H1 (cell line): ENCODE data around the gene C12orf75. TPM values are rescaled to one million over a fixed set of nuclear protein-coding genes. Genes with fewer than 3 reads are reported as not detected.

Source experiments
- CTCF ChIA-PET: fragments of 300-600 bp; sonication (Branson Sonifier 250); formaldehyde crosslinking; loops from one replicate; lab custom pipeline; 2021; ENCODE audit not compliant: partially characterized antibody; lab: Charles Lee
- POLR2A ChIA-PET: fragments of 300-600 bp; sonication (Branson Sonifier 250); formaldehyde crosslinking; loops from one replicate; lab custom pipeline; 2021; ENCODE audit warnings: inconsistent platforms; ENCODE audit not compliant: partially characterized antibody; lab: Charles Lee
- DNase-seq, 2 experiments: peaks; one replicate each; pipeline versions ENCODE4 v3.0.0 to v3.0.0-alpha.2; 2010 to 2022; ENCODE audit warnings: low spot score in 2 of 2, low read depth in 1 of 2, mixed read lengths in 1 of 2
- FAIRE-seq: peaks from 2 replicates; lab custom pipeline; 2011; peaks lifted over from hg19 to GRCh38; lab: Jason Lieb, UNC
- H2AFZ ChIP-seq: 2 replicates; pipeline ENCODE4 v1.8.1; 2012; ENCODE audit warnings: low read length, inconsistent platforms
- H2AK5ac ChIP-seq: 2 replicates; pipeline ENCODE4 v1.6.1; 2013; ENCODE audit warnings: low read depth, low read length
- H2BK120ac ChIP-seq: replicated peaks from 2 replicates; pipeline ENCODE3; 2013; ENCODE audit warnings: low read depth, low read length, inconsistent platforms
- H2BK12ac ChIP-seq: 2 replicates; pipeline ENCODE4 v1.6.1; 2013; ENCODE audit warnings: low read depth, low read length
- H2BK15ac ChIP-seq: 2 replicates; pipeline ENCODE4 v1.6.1; 2013; ENCODE audit warnings: low read length
- H2BK20ac ChIP-seq: 2 replicates; pipeline ENCODE4 v1.6.1; 2013; ENCODE audit warnings: low read length
- H2BK5ac ChIP-seq: 2 replicates; pipeline ENCODE4 v1.6.1; 2013; ENCODE audit warnings: low read depth, low read length
- H3K14ac ChIP-seq: 2 replicates; pipeline ENCODE4 v1.6.1; 2013; ENCODE audit warnings: inconsistent platforms; ENCODE audit not compliant: insufficient read length
- H3K18ac ChIP-seq: 2 replicates; pipeline ENCODE4 v1.6.1; 2013; ENCODE audit warnings: low read length; ENCODE audit errors: extremely low read depth
- H3K23ac ChIP-seq: 2 replicates; pipeline ENCODE4 v1.6.1; 2013; ENCODE audit warnings: inconsistent platforms; ENCODE audit not compliant: insufficient read length
- H3K23me2 ChIP-seq: 2 replicates; pipeline ENCODE4 v1.6.1; 2013; ENCODE audit warnings: low read depth, low read length
- H3K27ac ChIP-seq: 2 replicates; pipeline ENCODE4 v1.6.1; 2011; ENCODE audit warnings: low read depth, low read length, inconsistent platforms
- H3K27me3 ChIP-seq, 4 experiments: replicated peaks in 1 of 4; 1 replicate in 1 of 4; 2 replicates in 3 of 4; pipeline versions ENCODE4 v1.6.1 to v1.8.1; 2011 to 2013; ENCODE audit warnings: low read length in 3 of 4, mild to moderate bottlenecking in 3 of 4, inconsistent platforms in 2 of 4, mixed read lengths in 2 of 4, moderate library complexity in 1 of 4; ENCODE audit not compliant: control insufficient read depth in 3 of 4, insufficient read depth in 3 of 4; ENCODE audit errors: extremely low read depth in 1 of 4
- H3K36me3 ChIP-seq, 4 experiments: 2 replicates each; pipeline versions ENCODE4 v1.6.1 to v1.8.1; 2011 to 2013; ENCODE audit warnings: mild to moderate bottlenecking in 4 of 4, low read length in 3 of 4, moderate library complexity in 2 of 4, control low read depth in 1 of 4, inconsistent platforms in 1 of 4; ENCODE audit not compliant: insufficient read depth in 4 of 4, control insufficient read depth in 2 of 4
- H3K4ac ChIP-seq: replicated peaks from 2 replicates; pipeline ENCODE3; 2013; ENCODE audit warnings: low read length, low read depth, mixed read lengths, inconsistent platforms; ENCODE audit not compliant: insufficient read length
- H3K4me1 ChIP-seq, 4 experiments: replicated peaks in 1 of 4; 1 replicate in 1 of 4; 2 replicates in 3 of 4; pipeline versions ENCODE4 v1.6.1 to v1.8.1; 2011 to 2013; ENCODE audit warnings: low read length in 3 of 4, inconsistent platforms in 2 of 4, mixed read lengths in 1 of 4; ENCODE audit not compliant: insufficient read depth in 4 of 4, control insufficient read depth in 3 of 4
- H3K4me2 ChIP-seq, 2 experiments: 2 replicates each; pipeline versions ENCODE4 v1.6.1 to v1.8.1; 2011 to 2013; ENCODE audit warnings: low read depth in 2 of 2, low read length in 2 of 2, control low read depth in 1 of 2, inconsistent platforms in 1 of 2, mild to moderate bottlenecking in 1 of 2; ENCODE audit not compliant: insufficient read depth in 1 of 2
- H3K4me3 ChIP-seq, 4 experiments: fragments of 200-600, 300-600 bp in 1 of 4; sonication (generic), shearing (Covaris generic), sonication (Bioruptor Twin) in 1 of 4; 2 replicates each; pipeline versions ENCODE4 v1.5.1 to v1.8.1; 2011 to 2016; ENCODE audit warnings: low read length in 4 of 4, low read depth in 3 of 4, control low read depth in 2 of 4, inconsistent platforms in 2 of 4, mild to moderate bottlenecking in 2 of 4, mixed read lengths in 1 of 4, moderate library complexity in 1 of 4; ENCODE audit not compliant: insufficient read depth in 2 of 4; ENCODE audit errors: extremely low read depth in 1 of 4
- H3K56ac ChIP-seq: replicated peaks from 2 replicates; pipeline ENCODE3; 2013; ENCODE audit warnings: low read depth, mild to moderate bottlenecking, mixed read lengths, low read length, inconsistent platforms; ENCODE audit not compliant: insufficient read length
- H3K79me1 ChIP-seq: 2 replicates; pipeline ENCODE4 v1.6.1; 2013; ENCODE audit warnings: low read depth, low read length, control low read depth
- H3K79me2 ChIP-seq, 2 experiments: 2 replicates each; pipeline versions ENCODE4 v1.6.1 to v1.8.1; 2012 to 2013; ENCODE audit warnings: low read length in 2 of 2, mild to moderate bottlenecking in 2 of 2, inconsistent platforms in 1 of 2; ENCODE audit not compliant: insufficient read depth in 2 of 2, control insufficient read depth in 1 of 2
- H3K9ac ChIP-seq, 4 experiments: replicated peaks in 1 of 4; 1 replicate in 1 of 4; 2 replicates in 3 of 4; pipeline versions ENCODE4 v1.6.1 to v1.8.1; 2011 to 2013; ENCODE audit warnings: low read depth in 3 of 4, low read length in 3 of 4, control low read depth in 2 of 4, mild to moderate bottlenecking in 2 of 4, moderate library complexity in 2 of 4, inconsistent platforms in 1 of 4; ENCODE audit errors: extremely low read depth in 1 of 4
- H3K9me3 ChIP-seq, 2 experiments: 2 replicates each; pipeline versions ENCODE4 v1.6.1 to v1.8.1; 2012 to 2013; ENCODE audit warnings: mild to moderate bottlenecking in 2 of 2, moderate library complexity in 2 of 2, control low read depth in 1 of 2, inconsistent platforms in 1 of 2, low read depth in 1 of 2, low read length in 1 of 2, mixed read lengths in 1 of 2; ENCODE audit not compliant: insufficient read depth in 2 of 2
- H4K20me1 ChIP-seq, 2 experiments: replicated peaks in 1 of 2; 2 replicates each; pipeline versions ENCODE3 to v1.8.1; 2011 to 2013; ENCODE audit warnings: inconsistent platforms in 2 of 2, low read length in 2 of 2, mild to moderate bottlenecking in 1 of 2; ENCODE audit not compliant: insufficient read depth in 2 of 2, control insufficient read depth in 1 of 2
- H4K5ac ChIP-seq: 2 replicates; pipeline ENCODE4 v1.6.1; 2013; ENCODE audit warnings: low read length, low read depth, mixed read lengths, inconsistent platforms; ENCODE audit not compliant: insufficient read length
- H4K8ac ChIP-seq: 2 replicates; pipeline ENCODE4 v1.8.0; 2013; ENCODE audit warnings: mild to moderate bottlenecking, moderate library complexity, low read length, inconsistent platforms; ENCODE audit not compliant: insufficient read depth; ENCODE audit errors: extremely low read depth
- H4K91ac ChIP-seq: replicated peaks from 2 replicates; pipeline ENCODE3; 2013; ENCODE audit warnings: low read length, mixed read lengths, inconsistent platforms; ENCODE audit not compliant: insufficient read length
- ATF2 ChIP-seq: IDR thresholded peaks from 2 replicates; pipeline ENCODE4 v1.6.1; 2012; ENCODE audit warnings: low read length, inconsistent platforms
- BACH1 ChIP-seq: IDR thresholded peaks from 2 replicates; pipeline ENCODE4 v1.6.1; 2012; ENCODE audit warnings: low read length, improper control_type of control experiment
- CHD2 ChIP-seq: IDR thresholded peaks from 2 replicates; pipeline ENCODE4 v1.6.1; 2012; ENCODE audit warnings: low read length, improper control_type of control experiment
- CREB1 ChIP-seq: IDR thresholded peaks from 2 replicates; pipeline ENCODE4 v1.6.1; 2012; ENCODE audit warnings: inconsistent platforms
- EP300 ChIP-seq, 2 experiments: IDR thresholded peaks; 1 replicate in 1 of 2; 2 replicates in 1 of 2; pipeline ENCODE4 v1.6.1; 2011 to 2012; ENCODE audit warnings: low read depth in 2 of 2, low read length in 2 of 2, mild to moderate bottlenecking in 2 of 2, borderline replicate concordance in 1 of 2, inconsistent platforms in 1 of 2, moderate library complexity in 1 of 2
- MAX ChIP-seq: IDR thresholded peaks from 2 replicates; pipeline ENCODE4 v1.6.1; 2012; ENCODE audit warnings: inconsistent platforms
- RAD21 ChIP-seq, 2 experiments: IDR thresholded peaks in 1 of 2; conservative IDR thresholded peaks in 1 of 2; 2 replicates each; pipeline ENCODE4 v1.6.1; 2011; ENCODE audit warnings: low read depth in 2 of 2, low read length in 2 of 2, improper control_type of control experiment in 1 of 2, inconsistent platforms in 1 of 2, mild to moderate bottlenecking in 1 of 2, moderate library complexity in 1 of 2
- RFX5 ChIP-seq: IDR thresholded peaks from 2 replicates; pipeline ENCODE4 v1.6.1; 2011; ENCODE audit warnings: low read depth, low read length, improper control_type of control experiment, borderline replicate concordance
- RXRA ChIP-seq: IDR thresholded peaks from 2 replicates; pipeline ENCODE4 v1.6.1; 2011; ENCODE audit warnings: low read depth, mild to moderate bottlenecking, low read length, moderate library complexity; ENCODE audit not compliant: insufficient read depth
- SIX5 ChIP-seq: IDR thresholded peaks from 2 replicates; pipeline ENCODE4 v1.6.1; 2011; ENCODE audit warnings: mild to moderate bottlenecking, low read depth, low read length
- WGBS, 2 experiments: shearing (Covaris generic) in 1 of 2; methylation state at CpG; one replicate each; pipeline versions ENCODE4 v1.1.6 to v1.1.7; 2013 to 2015; ENCODE audit warnings: low lambda C conversion rate in 2 of 2, mixed read lengths in 2 of 2, inconsistent platforms in 1 of 2, low coverage in 1 of 2, missing lambda C conversion rate in 1 of 2; ENCODE audit not compliant: insufficient replicate concordance in 2 of 2, insufficient coverage in 1 of 2, insufficient read length in 1 of 2; ENCODE audit errors: extremely low coverage in 1 of 2, missing lambda C conversion rate in 1 of 2; 5-methylcytosine and 5-hydroxymethylcytosine counted together
- polyA plus RNA-seq, 7 experiments: library from polyadenylated mRNA; depleted of rRNA in 3 of 7; stranded (reverse) in 5 of 7; unstranded in 2 of 7; fragments of >200 nt in 5 of 7; fragments of 200-250 nt in 2 of 7; gene quantifications; 1 replicate in 5 of 7; 2 replicates in 1 of 7; 4 replicates in 1 of 7; pipeline versions ENCODE4 v1.2.1 to v1.2.3, GENCODE V29; 2011 to 2013; ENCODE audit warnings: missing spikeins in 2 of 7, mixed read lengths in 2 of 7
- total RNA-seq: library from RNA; stranded (reverse); fragmentation: NEBNext Ultra II Directional; extraction: Animal tissue kit (Norgen Biotek cat#: 25700); gene quantifications from 2 replicates; pipeline ENCODE4 v1.2.1, GENCODE V29; 2021

Gene C12orf75
- total and polyA plus RNA-seq, 2 of the 8 experiments (the other 6 are each of a cell fraction or from before 2014, with no cell fraction given) = 26.4 to 41.2 TPM

- H3K4ac ChIP-seq = no peak overlapping the region
- H2BK12ac ChIP-seq = no peak overlapping the region
- H3K23me2 ChIP-seq = no peaks in the 10 kb centered on the region; the same call in 1 of the 2 replicates
- CTCF ChIA-PET = interaction anchor here (0.5 to 3.4 kb wide), 3 partner anchors 9 to 1769 kb away, joined by 4 to 14 read pairs (median 5); no protein-coding TSS in a partner anchor
- no peaks in the 10 kb centered on the region for H3K4me1 ChIP-seq
- TF ChIP-seq RAD21 (IDR thresholded peaks at IDR 0.05 in 1 of 2, conservative IDR thresholded peaks at IDR 0.05 in 1 of 2; ENCODE audit: low read depth in 2 of 2, low read length in 2 of 2) (no peak), RXRA (no peak), RFX5 (no peak), BACH1 (no peak), SIX5 (no peak), EP300 (IDR thresholded peaks at IDR 0.05; ENCODE audit: borderline replicate concordance in 1 of 2, low read depth in 2 of 2, low read length in 2 of 2) (no peak), MAX (no peak), CREB1 (no peak), CHD2 (no peak), ATF2 (no peak)
- H4K20me1 ChIP-seq = peaks cover 0 to 3% of the 10 kb centered on the region in 2 experiments
- no peak overlapping the region for H3K14ac ChIP-seq
- H2BK120ac ChIP-seq = no peak overlapping the region
- no peak overlapping the region for H3K27ac ChIP-seq
- H2BK15ac ChIP-seq = no peak overlapping the region
- H4K8ac ChIP-seq = no peak overlapping the region
- H2AFZ ChIP-seq = no peak overlapping the region
- H2BK5ac ChIP-seq = no peak overlapping the region
- H3K27me3 ChIP-seq = no peaks in the 10 kb centered on the region
- H3K79me2 ChIP-seq = no peaks in the 10 kb centered on the region
- H3K9me3 ChIP-seq = no peaks in the 10 kb centered on the region
- DNase-seq = peak in 1 of 2 experiments; percentile 22
- POLR2A ChIA-PET = interaction anchor here (1.0 kb wide), 2 partner anchors 42 to 155 kb away, joined by 3 to 4 read pairs; no protein-coding TSS in a partner anchor
- no peaks in the 10 kb centered on the region for H3K79me1 ChIP-seq
- H2BK20ac ChIP-seq = no peak overlapping the region
- no peak overlapping the region for H3K9ac ChIP-seq
- no peak overlapping the region for H3K4me2 ChIP-seq
- H3K36me3 ChIP-seq = no peaks in the 10 kb centered on the region
- H3K18ac ChIP-seq = no peak overlapping the region
- no peak overlapping the region for H3K4me3 ChIP-seq
- no peak overlapping the region for H4K91ac ChIP-seq
- no peak overlapping the region for H4K5ac ChIP-seq
- H3K23ac ChIP-seq = no peak overlapping the region
- 83% methylated on average over 4 of the region's 4 CpGs; no CpG with 5 or more reads in 1 of the 2 experiments for WGBS, 2 experiments
- H3K56ac ChIP-seq = no peak overlapping the region
- no peak overlapping the region for H2AK5ac ChIP-seq
- FAIRE-seq = no peak
These were observed 46.6 kb downstream of the C12orf75 start for GRCh38 chr12:105377077-105377476.
